Left lung (tissue), 10 donors: ENCODE measurements around the gene DET1. TPM values are rescaled to one million over a fixed set of nuclear protein-coding genes. Genes with fewer than 3 reads are reported as not detected.

Source experiments
- ATAC-seq: fragments of 200-7000 bp; cut with Tn5 transposase; one replicate; pipeline ENCODE4 v1.9.1; 2020; ENCODE audit warnings: moderate library complexity
- DNase-seq, 4 donors: peaks; one replicate each; pipeline ENCODE4 v3.0.0-alpha.2; 2013 to 2020
- H3K27ac ChIP-seq, 2 donors: fragments of 200-600 bp; sonication (generic) in 1 of 2; one replicate each; pipeline versions ENCODE4 v1.5.0 to v1.8.0; 2020 to 2021
- H3K27me3 ChIP-seq, 2 donors: fragments of 200-600 bp; sonication (generic) in 1 of 2; one replicate each; pipeline versions ENCODE4 v1.5.0 to v1.8.0; 2020 to 2021
- H3K36me3 ChIP-seq, 2 donors: fragments of 200-600 bp; sonication (generic) in 1 of 2; one replicate each; pipeline versions ENCODE4 v1.5.0 to v1.8.0; 2020 to 2021
- H3K4me1 ChIP-seq, 2 donors: fragments of 200-600 bp; one replicate each; pipeline ENCODE4 v1.8.0; 2021
- H3K4me3 ChIP-seq, 2 donors: fragments of 200-600 bp; sonication (generic) in 1 of 2; one replicate each; pipeline versions ENCODE4 v1.5.0 to v1.8.0; 2020 to 2021; ENCODE audit warnings: mild to moderate bottlenecking in 1 of 2
- H3K9me3 ChIP-seq, 2 donors: fragments of 200-600 bp; sonication (generic) in 1 of 2; one replicate each; pipeline versions ENCODE4 v1.5.0 to v1.8.0; 2020 to 2021
- CTCF ChIP-seq, 2 donors: fragments of 200-600 bp; sonication (generic) in 1 of 2; IDR thresholded peaks; one replicate each; pipeline versions ENCODE4 v1.5.0 to v1.8.0; 2021; ENCODE audit warnings: antibody characterized with exemption in 2 of 2
- intact Hi-C, 2 donors: fragments of 100-400 bp; cut with DNase I; formaldehyde crosslinking; loops; one replicate each; pipeline versions ENCODE4 v1.11.2 to v1.14.2; 2022
- polyA plus RNA-seq, 6 donors: library from polyadenylated mRNA; unstranded; fragments of 120-200 nt; gene quantifications; one replicate each; pipeline ENCODE4 v1.2.1, GENCODE V29; 2013; ENCODE audit not compliant: insufficient read length in 6 of 6
- total RNA-seq, 2 donors: library from RNA; stranded (reverse); fragmentation: NEBNext Ultra II Directional; extraction: Animal tissue kit (Norgen Biotek cat#: 25700); gene quantifications; one replicate each; pipeline ENCODE4 v1.2.1, GENCODE V29; 2021
- donor health status: DM: no; HTN: yes; CAD: no.
- donor health status: DM: no; HTN: no; CAD: no.

The DET1 gene
- total and polyA plus RNA-seq, 8 donors, result 4.0 to 17.7 (median 15.7) TPM

- Histone ChIP-seq H3K4me1 (no peaks in the 10 kb centered on the region), H3K4me3 (no peak overlapping the region), H3K27ac (no peak overlapping the region), H3K36me3 (peaks cover 0 to 36% of the 10 kb centered on the region in 2 donors), H3K9me3 (no peaks in the 10 kb centered on the region), H3K27me3 (no peaks in the 10 kb centered on the region)
- DNase-seq (no peak), ATAC-seq (no peak)
- intact Hi-C loops, result no loop called here
- no peak for TF ChIP-seq CTCF (IDR thresholded peaks at IDR 0.05)
These were observed 33.3 kb downstream of the DET1 start for GRCh38 chr15:88513195-88513594.

- ATAC-seq, result no peak
- Histone ChIP-seq H3K4me1 (no peaks in the 10 kb centered on the region), H3K27me3 (no peaks in the 10 kb centered on the region), H3K4me3 (no peak overlapping the region), H3K36me3 (peaks cover 0 to 39% of the 10 kb centered on the region in 2 donors), H3K9me3 (no peaks in the 10 kb centered on the region), H3K27ac (no peak overlapping the region)
- intact Hi-C loops, result no loop called here
- TF ChIP-seq CTCF (IDR thresholded peaks at IDR 0.05), result no peak
- no peak for DNase-seq
These were observed 33.9 kb downstream of the DET1 start for GRCh38 chr15:88512601-88513000.

GRCh38 chr15:88512078-88512477 is 34.4 kb downstream of the DET1 start:
- H3K36me3 ChIP-seq, result peaks cover 0 to 41% of the 10 kb centered on the region in 2 donors
- no peaks in the 10 kb centered on the region for H3K4me1 ChIP-seq
- no peak overlapping the region for H3K27ac ChIP-seq
- H3K9me3 ChIP-seq, result no peaks in the 10 kb centered on the region
- no peak overlapping the region for H3K4me3 ChIP-seq
- intact Hi-C loops, result no loop called here
- DNase-seq (no peak), ATAC-seq (no peak)
- no peaks in the 10 kb centered on the region for H3K27me3 ChIP-seq
- TF ChIP-seq CTCF (IDR thresholded peaks at IDR 0.05), result no peak

- Histone ChIP-seq H3K27ac (no peak overlapping the region), H3K9me3 (no peaks in the 10 kb centered on the region), H3K4me3 (no peak overlapping the region), H3K36me3 (peaks cover 0 to 41% of the 10 kb centered on the region in 2 donors), H3K27me3 (no peaks in the 10 kb centered on the region), H3K4me1 (no peaks in the 10 kb centered on the region)
- TF ChIP-seq CTCF (IDR thresholded peaks at IDR 0.05), result no peak
- no peak for DNase-seq
- ATAC-seq, result no peak
- intact Hi-C loops, result no loop called here
These were observed 35.3 kb downstream of the DET1 start for GRCh38 chr15:88511161-88511560.

GRCh38 chr15:88509964-88510363 is 36.5 kb downstream of the DET1 start:
- Histone ChIP-seq H3K4me3 (no peak overlapping the region), H3K27ac (no peak overlapping the region), H3K36me3 (peaks cover 0 to 37% of the 10 kb centered on the region in 2 donors), H3K4me1 (no peaks in the 10 kb centered on the region), H3K27me3 (no peaks in the 10 kb centered on the region), H3K9me3 (no peaks in the 10 kb centered on the region)
- no peak for TF ChIP-seq CTCF (IDR thresholded peaks at IDR 0.05)
- DNase-seq (no peak), ATAC-seq (no peak)
- intact Hi-C loops, result no loop called here
